Prostate gland (tissue), 2 donors: ENCODE measurements around the gene PEAR1.

ENCODE experiments used
- POLR2A ChIP-seq: fragments of 450-650 bp; IDR thresholded peaks from one replicate; pipeline ENCODE4 v1.6.1; 2016; ENCODE audit warnings: antibody characterized with exemption, mild to moderate bottlenecking
- TF ChIP-seq, protein P1 (sequence below), 4 experiments: fragments of 200-600 bp in 2 of 4; fragments of 450-650 bp in 2 of 4; sonication (generic) in 2 of 4; IDR thresholded peaks; 1 replicate in 3 of 4; 2 replicates in 1 of 4; pipeline ENCODE4 v1.5.1; 2016 to 2019; ENCODE audit warnings: antibody characterized with exemption in 4 of 4, mild to moderate bottlenecking in 2 of 4, moderate library complexity in 2 of 4

DNA sequence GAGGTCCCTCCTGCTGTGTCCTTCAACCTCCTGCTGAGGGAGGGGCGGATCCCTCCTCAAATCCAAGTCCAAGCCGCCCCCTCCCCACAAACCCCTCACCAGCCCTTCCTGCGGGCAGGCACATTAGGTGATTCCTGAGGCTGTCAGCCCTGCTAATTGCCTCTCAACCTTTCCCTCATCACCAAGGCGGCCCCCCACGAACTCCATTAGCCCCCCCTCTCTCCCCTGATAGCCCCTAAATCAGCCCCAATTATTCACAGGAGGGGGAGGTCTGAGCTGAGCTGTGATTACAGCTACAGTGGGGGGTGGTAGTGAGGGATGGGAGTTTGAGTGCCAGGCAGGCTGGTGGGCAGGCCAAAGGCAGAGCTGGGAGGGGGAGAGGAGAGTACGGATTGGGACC lies 5.8 kb upstream of the PEAR1 start:
- TF ChIP-seq, protein P1, sequence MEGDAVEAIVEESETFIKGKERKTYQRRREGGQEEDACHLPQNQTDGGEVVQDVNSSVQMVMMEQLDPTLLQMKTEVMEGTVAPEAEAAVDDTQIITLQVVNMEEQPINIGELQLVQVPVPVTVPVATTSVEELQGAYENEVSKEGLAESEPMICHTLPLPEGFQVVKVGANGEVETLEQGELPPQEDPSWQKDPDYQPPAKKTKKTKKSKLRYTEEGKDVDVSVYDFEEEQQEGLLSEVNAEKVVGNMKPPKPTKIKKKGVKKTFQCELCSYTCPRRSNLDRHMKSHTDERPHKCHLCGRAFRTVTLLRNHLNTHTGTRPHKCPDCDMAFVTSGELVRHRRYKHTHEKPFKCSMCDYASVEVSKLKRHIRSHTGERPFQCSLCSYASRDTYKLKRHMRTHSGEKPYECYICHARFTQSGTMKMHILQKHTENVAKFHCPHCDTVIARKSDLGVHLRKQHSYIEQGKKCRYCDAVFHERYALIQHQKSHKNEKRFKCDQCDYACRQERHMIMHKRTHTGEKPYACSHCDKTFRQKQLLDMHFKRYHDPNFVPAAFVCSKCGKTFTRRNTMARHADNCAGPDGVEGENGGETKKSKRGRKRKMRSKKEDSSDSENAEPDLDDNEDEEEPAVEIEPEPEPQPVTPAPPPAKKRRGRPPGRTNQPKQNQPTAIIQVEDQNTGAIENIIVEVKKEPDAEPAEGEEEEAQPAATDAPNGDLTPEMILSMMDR (IDR thresholded peaks at IDR 0.05) = no peak
- no peak for TF ChIP-seq POLR2A
